ENCODE measurements around the gene TCP1.
"Not testable (repeated sequence)": the region's sequence is repeated elsewhere in the genome, so short reads cannot be mapped to it uniquely, and the experiment has no call there.

The TCP1 gene

DNA sequence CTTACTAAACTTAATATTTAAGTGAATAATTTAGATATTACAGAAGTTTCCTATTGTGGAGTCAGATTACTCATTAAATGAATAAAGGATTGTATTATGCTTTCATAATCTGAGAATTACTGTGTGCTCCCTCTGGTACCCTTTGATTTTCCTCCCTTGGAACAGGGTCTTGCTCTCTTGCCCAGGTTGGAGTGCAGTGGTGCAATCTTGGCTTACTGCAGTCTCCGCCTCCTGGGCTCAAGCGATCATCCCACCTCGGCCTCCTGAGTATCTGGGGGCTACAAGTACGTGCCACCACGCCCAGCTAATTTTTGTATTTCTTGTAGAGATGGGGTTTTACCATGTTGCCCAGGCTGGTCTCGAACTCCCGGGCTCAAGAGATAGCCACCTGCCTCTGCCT lies 52.5 kb downstream of the TCP1 start:
- in situ Hi-C loops (cut with HindIII; ENCODE audit: low pct_unique_long_range_greater_than_20kb, low sequenced_read_pairs): no loop called here
- TF ChIP-seq JUND (IDR thresholded peaks at IDR 0.05; ENCODE audit: low read depth): no peak
- DNase-seq (ENCODE audit: low read depth in 1 of 2, low spot score in 1 of 2): no peak

GRCh38 chr6:159733395-159733794 lies 56.0 kb downstream of the TCP1 start:
- DNase-seq (ENCODE audit: low read depth in 1 of 2, low spot score in 1 of 2); in situ Hi-C loops (cut with HindIII; ENCODE audit: low pct_unique_long_range_greater_than_20kb, low sequenced_read_pairs): not testable (repeated sequence)

DNA sequence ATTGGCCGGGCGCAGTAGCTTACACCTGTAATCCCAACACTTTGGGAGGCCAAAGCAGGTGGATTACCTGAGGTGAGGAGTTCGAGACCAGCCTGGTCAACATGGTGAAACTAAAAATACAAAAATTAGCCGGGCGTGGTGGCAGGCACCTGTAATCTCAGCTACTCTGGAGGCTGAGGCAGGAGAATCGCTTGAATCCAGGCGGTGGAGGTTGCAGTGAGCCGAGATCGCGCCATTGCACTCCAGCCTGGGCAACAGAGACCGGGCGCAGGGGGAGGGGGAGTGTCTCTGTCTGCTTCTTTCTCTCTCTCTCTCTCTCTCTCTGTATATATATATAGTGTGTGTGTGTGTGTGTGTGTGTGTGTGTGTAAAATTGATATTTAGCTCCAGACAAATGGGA lies 56.9 kb downstream of the TCP1 start:
- in situ Hi-C loops (cut with HindIII; ENCODE audit: low pct_unique_long_range_greater_than_20kb, low sequenced_read_pairs); DNase-seq (ENCODE audit: low read depth in 1 of 2, low spot score in 1 of 2): not testable (repeated sequence)

- TF ChIP-seq JUND (IDR thresholded peaks at IDR 0.05; ENCODE audit: low read depth): no peak
- in situ Hi-C loops (cut with HindIII; ENCODE audit: low pct_unique_long_range_greater_than_20kb, low sequenced_read_pairs): no loop called here
Observed at GRCh38 chr6:159730332-159730676, 59.1 kb downstream of the TCP1 start.

DNA sequence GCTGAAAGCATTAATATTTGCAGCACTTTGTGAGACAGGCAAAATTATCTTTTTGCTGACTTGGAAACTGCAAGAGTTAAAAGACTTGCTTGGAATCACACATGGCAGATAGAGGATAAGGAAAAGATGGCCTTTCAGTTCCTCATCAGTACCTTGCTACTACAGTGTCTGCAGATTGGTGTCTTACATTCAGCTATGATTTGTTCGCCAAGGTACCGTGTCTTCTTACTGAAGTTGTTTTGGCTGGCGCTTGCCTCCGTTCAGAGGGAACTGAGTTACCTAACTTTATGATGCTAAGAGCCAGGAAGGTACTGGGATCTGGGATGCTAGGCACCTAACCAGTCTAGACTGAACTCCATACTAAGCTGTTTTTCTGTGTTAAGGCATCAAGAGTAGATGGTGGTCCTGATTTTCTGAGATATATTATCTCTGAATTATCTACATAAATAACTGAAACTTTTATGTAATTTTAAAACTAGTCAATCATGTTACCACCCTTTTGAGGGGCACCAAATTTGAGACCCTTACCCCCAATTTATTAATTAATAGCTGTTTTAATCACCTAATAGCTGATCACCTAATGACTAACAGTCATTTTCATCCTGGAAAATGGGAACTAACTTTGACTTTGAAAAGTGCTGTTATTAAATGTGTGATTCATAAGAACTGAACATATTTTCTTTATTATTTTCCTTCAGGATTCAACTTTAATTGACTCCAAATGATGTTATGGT lies 59.6 kb downstream of the TCP1 start:
- no peak for DNase-seq (ENCODE audit: low read depth in 1 of 2, low spot score in 1 of 2)
- TF ChIP-seq JUND (IDR thresholded peaks at IDR 0.05; ENCODE audit: low read depth): no peak
- in situ Hi-C loops (cut with HindIII; ENCODE audit: low pct_unique_long_range_greater_than_20kb, low sequenced_read_pairs): no loop called here

More at GRCh38 chr6:159730332-159730676, 59.1 kb downstream of the TCP1 start:
- no peak for DNase-seq (ENCODE audit: low read depth in 1 of 2, low spot score in 1 of 2)

- TF ChIP-seq JUND (IDR thresholded peaks at IDR 0.05; ENCODE audit: low read depth): no peak
- in situ Hi-C loops (cut with HindIII; ENCODE audit: low pct_unique_long_range_greater_than_20kb, low sequenced_read_pairs): no loop called here
- DNase-seq (ENCODE audit: low read depth in 1 of 2, low spot score in 1 of 2): no peak
Observed at GRCh38 chr6:159728531-159728964, 60.9 kb downstream of the TCP1 start.

Data from T47D (cell line).